HCT116 (cell line): ENCODE data around the gene SMTN. TPM values are rescaled to one million over a fixed set of nuclear protein-coding genes. Genes with fewer than 3 reads are reported as not detected.

Experiments
- ATAC-seq: fragments of 200-7000 bp; cut with Tn5 transposase; 2 replicates; pipeline ENCODE4 v1.9.1; 2020; ENCODE audit warnings: mild to moderate bottlenecking, moderate library complexity
- BruUV-seq: library from RNA; stranded (reverse); fragments of 400-500 nt; replicated peaks from 2 replicates; lab custom pipeline; 2021; lab: Mats Ljungman, UMichigan
- CTCF ChIA-PET: fragments of 300-600 bp; sonication (Branson Sonifier 250); formaldehyde crosslinking; loops from one replicate; lab custom pipeline; 2021; ENCODE audit warnings: antibody characterized with exemption; lab: Charles Lee
- POLR2A ChIA-PET: fragments of 300-600, 350-600 bp; sonication (Branson Sonifier 250); formaldehyde crosslinking; loops from one replicate; lab custom pipeline; 2021; ENCODE audit warnings: antibody characterized with exemption; lab: Charles Lee
- RAD21 ChIA-PET, 2 experiments: fragments of 300-600 bp; sonication (Branson Sonifier 250); formaldehyde crosslinking; loops; one replicate each; lab custom pipeline; 2023; ENCODE audit warnings: low total read pairs in 2 of 2; ENCODE audit not compliant: uncharacterized antibody in 2 of 2, unreplicated experiment in 2 of 2, low non-redundant PET in 1 of 2; lab: Charles Lee
- DNase-seq: peaks from one replicate; pipeline ENCODE4 v3.0.0-alpha.2; 2010; ENCODE audit warnings: low read depth, low spot score
- H2AFZ ChIP-seq: fragments of 200-600 bp; shearing (Covaris generic), sonication (generic); 2 replicates; pipeline ENCODE4 v1.6.1; 2017; ENCODE audit warnings: low read depth, mixed run types, mixed read lengths, antibody characterized with exemption, low read length; ENCODE audit not compliant: poor library complexity, severe bottlenecking
- H3K27ac ChIP-seq: 2 replicates; pipeline ENCODE4 v1.5.1; 2012; ENCODE audit warnings: low read depth, low read length
- H3K27me3 ChIP-seq: fragments of 200-600 bp; sonication (generic); 2 replicates; pipeline ENCODE4 v1.6.1; 2016; ENCODE audit warnings: mixed run types, low read length, mixed read lengths; ENCODE audit not compliant: insufficient read depth
- H3K36me3 ChIP-seq, 2 experiments: fragments of 200-500 bp in 1 of 2; fragments of 200-600 bp in 1 of 2; sonication (Bioruptor generic) in 1 of 2; sonication (generic) in 1 of 2; 2 replicates each; pipeline versions ENCODE4 v1.5.1 to v1.6.1; 2014 to 2016; ENCODE audit warnings: low read length in 2 of 2, inconsistent platforms in 1 of 2, mixed read lengths in 1 of 2, mixed run types in 1 of 2; ENCODE audit not compliant: insufficient read depth in 2 of 2, control insufficient read depth in 1 of 2
- H3K4me1 ChIP-seq, 2 experiments: fragments of 200-600 bp in 1 of 2; sonication (generic) in 1 of 2; 2 replicates each; pipeline versions ENCODE4 v1.5.1 to v1.6.1; 2012 to 2017; ENCODE audit warnings: low read length in 2 of 2, inconsistent platforms in 1 of 2, mild to moderate bottlenecking in 1 of 2, mixed read lengths in 1 of 2, mixed run types in 1 of 2, moderate library complexity in 1 of 2; ENCODE audit not compliant: insufficient read depth in 2 of 2, control insufficient read depth in 1 of 2
- H3K4me2 ChIP-seq: fragments of 200-600 bp; sonication (generic); 2 replicates; pipeline ENCODE4 v1.6.1; 2017; ENCODE audit warnings: mixed run types, low read length, mixed read lengths
- H3K4me3 ChIP-seq, 2 experiments: fragments of 200-600 bp in 1 of 2; sonication (generic) in 1 of 2; replicated peaks in 1 of 2; 2 replicates each; pipeline ENCODE4 v1.5.1; 2011 to 2016; ENCODE audit warnings: low read length in 2 of 2, control low read depth in 1 of 2, low read depth in 1 of 2, mild to moderate bottlenecking in 1 of 2, mixed read lengths in 1 of 2, mixed run types in 1 of 2
- H3K79me2 ChIP-seq: fragments of 200-600 bp; sonication (generic); 2 replicates; pipeline ENCODE4 v1.6.1; 2017; ENCODE audit warnings: mild to moderate bottlenecking, mixed run types, low read length, moderate library complexity, mixed read lengths; ENCODE audit not compliant: insufficient read depth
- H3K9ac ChIP-seq: fragments of 200-600 bp; sonication (generic); 2 replicates; pipeline ENCODE4 v1.6.1; 2016; ENCODE audit warnings: low read length, mixed read lengths
- H3K9me2 ChIP-seq: fragments of 200-600 bp; sonication (generic), shearing (Covaris generic); 2 replicates; pipeline ENCODE4 v1.6.1; 2017; ENCODE audit warnings: mixed run types, mild to moderate bottlenecking, moderate library complexity; ENCODE audit not compliant: insufficient read depth
- H3K9me3 ChIP-seq, 2 experiments: fragments of 200-500 bp in 1 of 2; fragments of 200-600 bp in 1 of 2; sonication (Bioruptor generic) in 1 of 2; sonication (generic) in 1 of 2; 2 replicates each; pipeline ENCODE4 v1.6.1; 2014 to 2017; ENCODE audit warnings: low read length in 2 of 2, mixed read lengths in 2 of 2, inconsistent platforms in 1 of 2, low read depth in 1 of 2, mild to moderate bottlenecking in 1 of 2, mixed run types in 1 of 2, moderate library complexity in 1 of 2; ENCODE audit not compliant: control insufficient read depth in 1 of 2, insufficient read depth in 1 of 2
- H4K20me1 ChIP-seq: fragments of 200-600 bp; sonication (generic), shearing (Covaris generic); 2 replicates; pipeline ENCODE4 v1.6.1; 2017; ENCODE audit warnings: mixed run types, mild to moderate bottlenecking, moderate library complexity; ENCODE audit not compliant: insufficient read depth
- CEBPB ChIP-seq: IDR thresholded peaks from 2 replicates; pipeline ENCODE4 v1.6.1; 2012; ENCODE audit warnings: low read depth
- EGR1 ChIP-seq: IDR thresholded peaks from 2 replicates; pipeline ENCODE4 v1.6.1; 2012; ENCODE audit warnings: low read depth
- EZH2 ChIP-seq: fragments of 200-600 bp; sonication (generic); IDR thresholded peaks from 2 replicates; pipeline ENCODE4 v1.6.1; 2017; ENCODE audit warnings: antibody characterized with exemption, mixed run types
- EZH2phosphoT487 ChIP-seq: fragments of 200-600 bp; IDR thresholded peaks from 2 replicates; pipeline ENCODE4 v1.6.1; 2018; ENCODE audit warnings: antibody characterized with exemption, borderline replicate concordance
- FOSL1 ChIP-seq: IDR thresholded peaks from 2 replicates; pipeline ENCODE4 v1.6.1; 2012; ENCODE audit warnings: low read depth
- JUND ChIP-seq: IDR thresholded peaks from 2 replicates; pipeline ENCODE4 v1.6.1; 2012
- MAX ChIP-seq: IDR thresholded peaks from 2 replicates; pipeline ENCODE4 v1.6.1; 2012
- POLR2AphosphoS5 ChIP-seq: IDR thresholded peaks from 2 replicates; pipeline ENCODE4 v1.6.1; 2011; ENCODE audit warnings: mild to moderate bottlenecking, low read depth, low read length, moderate library complexity
- RAD21 ChIP-seq: IDR thresholded peaks from 2 replicates; pipeline ENCODE4 v1.6.1; 2012; ENCODE audit warnings: low read depth, mild to moderate bottlenecking
- SIN3A ChIP-seq: IDR thresholded peaks from 2 replicates; pipeline ENCODE4 v1.6.1; 2012; ENCODE audit warnings: low read depth
- TCF7L2 ChIP-seq: IDR thresholded peaks from 2 replicates; pipeline ENCODE4 v1.7.0; 2011; ENCODE audit warnings: borderline replicate concordance, inconsistent platforms; ENCODE audit not compliant: insufficient read depth, insufficient read length; ENCODE audit errors: extremely low read depth
- YY1 ChIP-seq: IDR thresholded peaks from 2 replicates; pipeline ENCODE4 v1.6.1; 2011; ENCODE audit warnings: low read length, low read depth, moderate library complexity, mild to moderate bottlenecking; ENCODE audit not compliant: insufficient replicate concordance; ENCODE audit errors: extremely low read depth
- ZFX ChIP-seq: fragments of 450-650 bp; IDR thresholded peaks from 2 replicates; pipeline ENCODE4 v1.6.1; 2017
- ZNF274 ChIP-seq: fragments of 200-500 bp; sonication (Bioruptor generic); IDR thresholded peaks from 2 replicates; pipeline ENCODE4 v1.6.1; 2014; ENCODE audit warnings: mild to moderate bottlenecking, low read depth, low read length, inconsistent platforms
- intact Hi-C: fragments of 100-400 bp; cut with micrococcal nuclease; formaldehyde crosslinking; loops from 2 replicates; pipeline ENCODE4 v1.10.0; 2022
- total RNA-seq: library from RNA; stranded (reverse); gene quantifications from one replicate; pipeline ENCODE4 v1.2.1, GENCODE V29; 2021; ENCODE audit not compliant: unreplicated experiment
- TF ChIP-seq, protein P1 (sequence below), 3 experiments: fragments of 200-600 bp in 1 of 3; sonication (generic) in 1 of 3; IDR thresholded peaks in 2 of 3; conservative IDR thresholded peaks in 1 of 3; 2 replicates each; pipeline ENCODE4 v1.5.1; 2012 to 2017; ENCODE audit warnings: low read depth in 2 of 3, low read length in 2 of 3, antibody characterized with exemption in 1 of 3, borderline replicate concordance in 1 of 3, control low read depth in 1 of 3, mild to moderate bottlenecking in 1 of 3, mixed read lengths in 1 of 3, mixed run types in 1 of 3, moderate library complexity in 1 of 3; ENCODE audit not compliant: insufficient read depth in 1 of 3
- TF ChIP-seq, protein P2 (sequence below): IDR thresholded peaks from 2 replicates; pipeline ENCODE4 v1.6.1; 2012

The SMTN gene
- total RNA-seq, 1 experiment from 2014 or later: 148 TPM

GRCh38 chr22:31102441-31103081 is 21.4 kb downstream of the SMTN start:
- Histone ChIP-seq H3K9ac (no peak overlapping the region), H3K9me2 (no peaks in the 10 kb centered on the region), H3K9me3 (no peaks in the 10 kb centered on the region), H3K79me2 (no peaks in the 10 kb centered on the region; the same call in 1 of the 2 replicates), H3K4me2 (0 out of 2 replicates have a peak overlapping the region, but pooled peaks have one; percentile 7), H4K20me1 (no peaks in the 10 kb centered on the region), H3K4me3 (no peak overlapping the region), H3K36me3 (peaks cover 13 to 34% of the 10 kb centered on the region in 2 experiments), H3K4me1 (peaks cover 8 to 28% of the 10 kb centered on the region in 2 experiments; a peak in 3 of 4 replicates), H2AFZ (no peak overlapping the region), H3K27ac (peak overlapping the region; percentile 15; the same call in 1 of the 2 replicates), H3K27me3 (no peaks in the 10 kb centered on the region)
- TF ChIP-seq EGR1 (no peak), EZH2 (no peak), YY1 (no peak), TCF7L2 (no peak), ZFX (no peak), JUND (peak; percentile 56), CEBPB (peak; percentile 77), MAX (no peak), SIN3A (no peak), EZH2phosphoT487 (no peak), ZNF274 (no peak), FOSL1 (peak; percentile 63), RAD21 (no peak), POLR2AphosphoS5 (no peak)
- TF ChIP-seq, protein P1, sequence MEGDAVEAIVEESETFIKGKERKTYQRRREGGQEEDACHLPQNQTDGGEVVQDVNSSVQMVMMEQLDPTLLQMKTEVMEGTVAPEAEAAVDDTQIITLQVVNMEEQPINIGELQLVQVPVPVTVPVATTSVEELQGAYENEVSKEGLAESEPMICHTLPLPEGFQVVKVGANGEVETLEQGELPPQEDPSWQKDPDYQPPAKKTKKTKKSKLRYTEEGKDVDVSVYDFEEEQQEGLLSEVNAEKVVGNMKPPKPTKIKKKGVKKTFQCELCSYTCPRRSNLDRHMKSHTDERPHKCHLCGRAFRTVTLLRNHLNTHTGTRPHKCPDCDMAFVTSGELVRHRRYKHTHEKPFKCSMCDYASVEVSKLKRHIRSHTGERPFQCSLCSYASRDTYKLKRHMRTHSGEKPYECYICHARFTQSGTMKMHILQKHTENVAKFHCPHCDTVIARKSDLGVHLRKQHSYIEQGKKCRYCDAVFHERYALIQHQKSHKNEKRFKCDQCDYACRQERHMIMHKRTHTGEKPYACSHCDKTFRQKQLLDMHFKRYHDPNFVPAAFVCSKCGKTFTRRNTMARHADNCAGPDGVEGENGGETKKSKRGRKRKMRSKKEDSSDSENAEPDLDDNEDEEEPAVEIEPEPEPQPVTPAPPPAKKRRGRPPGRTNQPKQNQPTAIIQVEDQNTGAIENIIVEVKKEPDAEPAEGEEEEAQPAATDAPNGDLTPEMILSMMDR (IDR thresholded peaks at IDR 0.05 in 2 of 3, conservative IDR thresholded peaks at IDR 0.05 in 1 of 3; ENCODE audit: borderline replicate concordance in 1 of 3, insufficient read depth in 1 of 3, low read depth in 2 of 3, low read length in 2 of 3): no peak
- TF ChIP-seq, protein P2, sequence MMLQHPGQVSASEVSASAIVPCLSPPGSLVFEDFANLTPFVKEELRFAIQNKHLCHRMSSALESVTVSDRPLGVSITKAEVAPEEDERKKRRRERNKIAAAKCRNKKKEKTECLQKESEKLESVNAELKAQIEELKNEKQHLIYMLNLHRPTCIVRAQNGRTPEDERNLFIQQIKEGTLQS: no peak
- ChIA-PET RAD21 (interaction anchor here in 1 of 2 experiments (0.7 kb wide), 1 partner anchor 10 kb away, joined by 3 read pairs; no protein-coding TSS in a partner anchor), CTCF (interaction anchor here (1.2 to 1.5 kb wide), 2 partner anchors 18 to 20 kb away, joined by 4 to 6 read pairs; no protein-coding TSS in a partner anchor), POLR2A (interaction anchor here (0.8 kb wide), 1 partner anchor 9 kb away, joined by 3 read pairs; no protein-coding TSS in a partner anchor)
- intact Hi-C loops: no loop called here
- no peak for DNase-seq
- ATAC-seq: no peak
- no TSS peak for BruUV-seq
